HG03095 (cell line): ENCODE measurements around the gene OLR1.

Experiments
- ATAC-seq: cut with Tn5 transposase; IDR thresholded peaks from one replicate; pipeline ENCODE4 v1.9.1; 2021; ENCODE audit warnings: moderate library complexity; ENCODE audit not compliant: unreplicated experiment

OLR1 gene

GRCh38 chr12:10110256-10110844 lies 61.6 kb downstream of the OLR1 start:
- no peak for ATAC-seq
